Hematopoietic multipotent progenitor cell treated with erythropoietin and hydrocortisone succinate and interleukin-3 and kit ligand, for 8 days (in vitro differentiated cells): ENCODE data around the gene ZFHX3.
A peak's percentile ranks its signal among the peaks of the same experiment; 100 is the strongest.

Source experiments
- DNase-seq: peaks from one replicate; pipeline ENCODE4 v3.0.0-alpha.2; 2015

ZFHX3 gene

GRCh38 chr16:72862090-72862489, 185.8 kb downstream of the ZFHX3 start:
- no peak for DNase-seq

- no peak for DNase-seq
Observed at GRCh38 chr16:72860726-72861562, 187.0 kb downstream of the ZFHX3 start.

GRCh38 chr16:72859581-72859980, 188.3 kb downstream of the ZFHX3 start:
- no peak for DNase-seq

GRCh38 chr16:72858665-72859493, 189.0 kb downstream of the ZFHX3 start:
- no peak for DNase-seq

GRCh38 chr16:72857834-72858664, 189.9 kb downstream of the ZFHX3 start:
- DNase-seq = no peak

GRCh38 chr16:72856797-72857196, 191.1 kb downstream of the ZFHX3 start:
- peak; percentile 23 for DNase-seq

- no peak for DNase-seq
Observed at GRCh38 chr16:72854267-72854959, 193.5 kb downstream of the ZFHX3 start.

- DNase-seq = no peak
Observed at GRCh38 chr16:72853575-72854266, 194.2 kb downstream of the ZFHX3 start.

GRCh38 chr16:72852421-72852820, 195.5 kb downstream of the ZFHX3 start:
- DNase-seq = no peak

- DNase-seq = no peak
Observed at GRCh38 chr16:72850853-72851252, 197.1 kb downstream of the ZFHX3 start.

GRCh38 chr16:72850021-72850420, 197.9 kb downstream of the ZFHX3 start:
- no peak for DNase-seq

- peak; percentile 73 for DNase-seq
Observed at GRCh38 chr16:72848759-72849664, 198.9 kb downstream of the ZFHX3 start.

- DNase-seq = no peak
Observed at GRCh38 chr16:72848028-72848400, 199.9 kb downstream of the ZFHX3 start.

- DNase-seq = peak; percentile 39
Observed at GRCh38 chr16:72847187-72848027, 200.5 kb downstream of the ZFHX3 start.

- no peak for DNase-seq
Observed at GRCh38 chr16:72846594-72846993, 201.3 kb downstream of the ZFHX3 start.

- DNase-seq = no peak
Observed at GRCh38 chr16:72845322-72846020, 202.5 kb downstream of the ZFHX3 start.

- peak; percentile 42 for DNase-seq
Observed at GRCh38 chr16:72844225-72844920, 203.6 kb downstream of the ZFHX3 start.

- DNase-seq = no peak
Observed at GRCh38 chr16:72841506-72841905, 206.4 kb downstream of the ZFHX3 start.
